Heart right ventricle (tissue), 16 donors: Measurements from ENCODE around the gene SETD3. TPM values are rescaled to one million over a fixed set of nuclear protein-coding genes. Genes with fewer than 3 reads are reported as not detected.

Source experiments
- ATAC-seq, 8 donors: fragments of 200-7000 bp; cut with Tn5 transposase; one replicate each; pipeline ENCODE4 v1.9.1; 2020; ENCODE audit warnings: mild to moderate bottlenecking in 8 of 8, moderate library complexity in 8 of 8, moderate number of reproducible peaks in 1 of 8
- DNase-seq, 2 donors: peaks; one replicate each; pipeline ENCODE4 v3.0.0-alpha.2; 2020
- H3K27ac ChIP-seq, 10 donors: fragments of 200-600 bp; sonication (generic) in 2 of 10; one replicate each; pipeline versions ENCODE4 v1.5.0 to v1.8.0; 2020 to 2022; ENCODE audit warnings: mild to moderate bottlenecking in 3 of 10
- H3K27me3 ChIP-seq, 7 donors: fragments of 200-600 bp; one replicate each; pipeline ENCODE4 v1.8.0; 2021 to 2022; ENCODE audit warnings: mild to moderate bottlenecking in 2 of 7
- H3K36me3 ChIP-seq, 9 donors: fragments of 200-600 bp; sonication (generic) in 1 of 9; one replicate each; pipeline versions ENCODE4 v1.5.0 to v1.8.0; 2020 to 2022; ENCODE audit warnings: mild to moderate bottlenecking in 2 of 9
- H3K4me1 ChIP-seq, 9 donors: fragments of 200-600 bp; sonication (generic) in 1 of 9; one replicate each; pipeline versions ENCODE4 v1.5.0 to v1.8.0; 2020 to 2022; ENCODE audit warnings: mild to moderate bottlenecking in 4 of 9
- H3K4me3 ChIP-seq, 10 donors: fragments of 200-600 bp; sonication (generic) in 2 of 10; one replicate each; pipeline versions ENCODE4 v1.5.0 to v1.8.0; 2020 to 2022; ENCODE audit warnings: mild to moderate bottlenecking in 7 of 10, moderate library complexity in 2 of 10
- H3K9me3 ChIP-seq, 11 donors: fragments of 200-600 bp in 10 of 11; sonication (generic) in 2 of 11; one replicate each; pipeline versions ENCODE4 v1.5.0 to v1.8.0; 2013 to 2022; ENCODE audit warnings: mild to moderate bottlenecking in 2 of 11, control low read depth in 1 of 11, moderate library complexity in 1 of 11
- WGBS, 2 donors: extraction: QIAGEN DNeasy Blood & Tissue Kit; methylation state at CpG; one replicate each; pipeline ENCODE4 v1.1.7; 2013; ENCODE audit warnings: inconsistent platforms in 1 of 2; 5-methylcytosine and 5-hydroxymethylcytosine counted together
- intact Hi-C, 10 donors: fragments of 100-400 bp; cut with DNase I; formaldehyde crosslinking; loops; one replicate each; pipeline versions ENCODE4 v1.11.1 to v1.14.2; 2022
- polyA plus RNA-seq, 2 donors: library from polyadenylated mRNA; stranded (reverse); fragments of 200-250 nt; gene quantifications; one replicate each; pipeline ENCODE4 v1.2.3, GENCODE V29; 2013
- total RNA-seq, 10 donors: library from RNA; stranded (reverse); fragmentation: NEBNext Ultra II Directional in 3 of 10; extraction: Animal tissue kit (Norgen Biotek cat#: 25700) in 3 of 10; gene quantifications; one replicate each; pipeline versions ENCODE4 v1.2.1 to v1.2.4, GENCODE V29; 2021 to 2023
- TF ChIP-seq, protein P1 (sequence below), 9 donors: fragments of 200-600 bp; sonication (generic) in 2 of 9; IDR thresholded peaks; one replicate each; pipeline versions ENCODE4 v1.5.0 to v1.8.0; 2021 to 2022; ENCODE audit warnings: antibody characterized with exemption in 9 of 9, mild to moderate bottlenecking in 5 of 9, moderate library complexity in 1 of 9
- donor health status: Arrhythmogenic right ventricular cardiomyopathy.
- donor health status: ischemic (EF 13 %, LVEDD 7.1; RV severe dilation, severe dysfunction).
- donor health status: healthy with polysubstance abuse.
- donor health status: DM: no; HTN: yes; CAD: no.
- donor health status: DM: no; HTN: no; CAD: no.
- donor health status: ischemic (EF 25% LVEDD 6.9; RV normal size, moderate dysfunction).
- donor health status: ischemic (EF 25% LVEDD 5.7; RV mildly dilated, moderate dysfunction).
- donor health status: healthy.
- donor health status: DM: yes; HTN: yes; CAD: no.
- donor health status: Ischemic cardiomyopathy.
- donor health status: ischemic (EF 35%, LVEDD 5.7; RV mildly dilated, moderate dysfunction).
- donor health status: nonischemic (EF 11% LVEDD 7.7; RV severe dilation, severe dysfunction).
- donor health status: DM: yes; HTN: yes; CAD: no.
- donor health status: PGD.
- donor health status: ischemic (EF 29% LVEDD 5.4; RV normal size, mild dysfunction).
- donor health status: nonischemic (EF 23%, LVEDD 6.1; RV moderate dilation, normal function).

SETD3 gene
- total and polyA plus RNA-seq, 12 donors: 35.0 to 129 (median 106) TPM

DNA sequence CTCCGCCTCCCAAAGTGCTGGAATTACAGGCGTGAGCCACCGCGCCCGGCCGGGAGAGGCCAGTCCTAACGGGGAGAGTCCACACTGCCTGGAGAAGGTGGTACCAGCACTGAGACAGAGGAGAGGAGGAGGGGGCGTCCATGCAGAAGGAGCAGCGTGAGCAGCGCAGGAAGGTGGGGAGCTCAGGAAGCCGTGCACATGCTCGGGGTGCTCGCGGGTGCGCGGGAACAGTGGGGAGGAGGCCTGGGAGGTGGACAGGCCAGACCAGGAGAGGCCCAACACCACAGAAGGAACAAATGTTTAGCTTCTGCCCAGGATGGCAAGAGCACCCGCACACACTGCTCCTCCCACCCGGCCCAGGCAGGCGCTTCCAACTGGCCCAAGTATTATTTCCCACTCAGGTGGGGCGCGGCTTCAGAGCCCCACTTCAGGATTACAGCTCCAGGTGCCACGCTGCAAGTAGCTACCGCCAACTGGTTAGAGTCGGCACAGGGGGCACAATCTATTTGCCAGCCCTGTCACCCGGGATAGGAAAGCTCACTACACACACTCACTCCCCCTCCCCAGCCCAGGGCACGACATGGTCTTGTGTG is 127.9 kb downstream of the SETD3 start:
- Histone ChIP-seq H3K27me3 (peaks cover 0 to 11% (median 0%) of the 10 kb centered on the region in 7 donors), H3K4me1 (no peaks in the 10 kb centered on the region), H3K4me3 (no peak overlapping the region), H3K36me3 (no peaks in the 10 kb centered on the region), H3K9me3 (no peaks in the 10 kb centered on the region), H3K27ac (no peak overlapping the region)
- ATAC-seq: no peak
- intact Hi-C loops: no loop called here
- WGBS, 2 donors: 86 to 87% methylated on average over 26 of the region's 26 CpGs
- TF ChIP-seq, protein P1, sequence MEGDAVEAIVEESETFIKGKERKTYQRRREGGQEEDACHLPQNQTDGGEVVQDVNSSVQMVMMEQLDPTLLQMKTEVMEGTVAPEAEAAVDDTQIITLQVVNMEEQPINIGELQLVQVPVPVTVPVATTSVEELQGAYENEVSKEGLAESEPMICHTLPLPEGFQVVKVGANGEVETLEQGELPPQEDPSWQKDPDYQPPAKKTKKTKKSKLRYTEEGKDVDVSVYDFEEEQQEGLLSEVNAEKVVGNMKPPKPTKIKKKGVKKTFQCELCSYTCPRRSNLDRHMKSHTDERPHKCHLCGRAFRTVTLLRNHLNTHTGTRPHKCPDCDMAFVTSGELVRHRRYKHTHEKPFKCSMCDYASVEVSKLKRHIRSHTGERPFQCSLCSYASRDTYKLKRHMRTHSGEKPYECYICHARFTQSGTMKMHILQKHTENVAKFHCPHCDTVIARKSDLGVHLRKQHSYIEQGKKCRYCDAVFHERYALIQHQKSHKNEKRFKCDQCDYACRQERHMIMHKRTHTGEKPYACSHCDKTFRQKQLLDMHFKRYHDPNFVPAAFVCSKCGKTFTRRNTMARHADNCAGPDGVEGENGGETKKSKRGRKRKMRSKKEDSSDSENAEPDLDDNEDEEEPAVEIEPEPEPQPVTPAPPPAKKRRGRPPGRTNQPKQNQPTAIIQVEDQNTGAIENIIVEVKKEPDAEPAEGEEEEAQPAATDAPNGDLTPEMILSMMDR (IDR thresholded peaks at IDR 0.05): no peak
- DNase-seq: no peak

DNA sequence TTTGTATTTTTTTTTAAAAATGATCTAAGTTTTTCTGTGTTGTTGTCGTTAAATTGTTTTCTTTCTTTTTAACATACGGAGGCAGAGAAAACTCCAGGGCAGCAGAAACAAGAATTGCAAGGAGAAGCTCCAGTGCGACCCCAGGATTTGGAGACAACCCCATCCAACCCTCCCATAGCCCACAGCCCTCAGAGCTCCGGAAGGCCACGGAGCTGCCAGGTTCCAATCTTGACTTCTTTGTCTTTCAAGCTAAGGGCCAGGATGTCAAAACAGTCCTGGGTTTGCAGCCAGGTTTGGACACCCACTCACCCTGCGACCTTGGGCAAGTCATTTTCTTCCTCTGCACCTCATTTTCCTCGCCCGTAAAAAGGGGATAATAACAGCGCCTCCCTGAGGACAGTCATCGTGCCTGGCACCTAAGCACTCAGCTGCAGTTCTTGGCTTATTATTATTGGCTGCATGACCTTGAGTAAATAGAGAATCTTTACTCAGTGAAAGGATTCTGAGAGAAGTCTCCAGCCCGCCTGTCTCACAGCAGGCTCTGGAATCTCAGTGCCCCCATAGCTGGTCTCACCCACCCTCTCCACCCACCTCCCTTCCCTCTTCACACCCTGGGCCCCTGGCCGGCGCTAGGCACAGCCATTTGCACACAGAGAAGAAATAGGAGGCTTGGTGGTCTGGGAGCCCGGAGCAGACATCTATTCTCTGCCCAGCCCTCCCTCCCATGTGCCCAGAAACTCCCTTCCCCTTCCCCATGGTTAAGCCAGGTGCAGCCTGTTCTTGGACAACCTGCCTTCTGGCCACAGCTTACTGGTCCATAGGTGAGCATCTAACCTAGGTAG is 129.3 kb downstream of the SETD3 start:
- DNase-seq: no peak
- WGBS, 2 donors: 67 to 77% methylated on average over 14 of the region's 14 CpGs
- intact Hi-C loops: no loop called here

DNA sequence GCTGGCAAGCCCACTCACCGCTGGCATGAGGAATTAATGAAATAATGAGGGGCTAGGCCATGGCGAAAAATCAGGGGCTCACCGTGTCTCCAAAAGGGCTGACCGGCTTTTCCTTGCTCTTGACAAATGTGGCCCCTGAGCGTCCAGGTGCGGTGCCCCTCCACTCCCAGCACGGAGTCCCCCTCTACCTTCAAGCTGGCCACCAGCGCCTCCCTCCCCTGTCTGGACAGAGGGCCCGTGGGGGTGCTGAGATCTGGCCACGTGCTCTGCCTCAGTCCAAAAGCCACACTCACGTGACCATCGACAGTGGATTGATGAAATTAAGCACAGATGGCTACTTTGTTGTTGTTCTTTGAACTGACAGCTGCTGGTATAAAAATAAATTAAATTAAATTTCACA is 129.9 kb downstream of the SETD3 start:
- peaks cover 0 to 15% (median 0%) of the 10 kb centered on the region in 7 donors for H3K27me3 ChIP-seq
- TF ChIP-seq, protein P1 (IDR thresholded peaks at IDR 0.05): no peak
- no peaks in the 10 kb centered on the region for H3K4me1 ChIP-seq
- 80 to 87% methylated on average over 12 of the region's 12 CpGs for WGBS, 2 donors
- no peaks in the 10 kb centered on the region for H3K36me3 ChIP-seq
- ATAC-seq (no peak), DNase-seq (no peak)
- intact Hi-C loops: no loop called here
- no peaks in the 10 kb centered on the region for H3K9me3 ChIP-seq
- no peak overlapping the region for H3K27ac ChIP-seq
- no peak overlapping the region for H3K4me3 ChIP-seq

More for the DNA sequence above, 129.3 kb downstream of the SETD3 start:
- H3K4me1 ChIP-seq: no peaks in the 10 kb centered on the region
- ATAC-seq: no peak
- H3K36me3 ChIP-seq: no peaks in the 10 kb centered on the region
- peaks cover 0 to 11% (median 0%) of the 10 kb centered on the region in 7 donors for H3K27me3 ChIP-seq
- TF ChIP-seq, protein P1 (IDR thresholded peaks at IDR 0.05): no peak
- H3K4me3 ChIP-seq: no peak overlapping the region
- no peaks in the 10 kb centered on the region for H3K9me3 ChIP-seq
- no peak overlapping the region for H3K27ac ChIP-seq

DNA sequence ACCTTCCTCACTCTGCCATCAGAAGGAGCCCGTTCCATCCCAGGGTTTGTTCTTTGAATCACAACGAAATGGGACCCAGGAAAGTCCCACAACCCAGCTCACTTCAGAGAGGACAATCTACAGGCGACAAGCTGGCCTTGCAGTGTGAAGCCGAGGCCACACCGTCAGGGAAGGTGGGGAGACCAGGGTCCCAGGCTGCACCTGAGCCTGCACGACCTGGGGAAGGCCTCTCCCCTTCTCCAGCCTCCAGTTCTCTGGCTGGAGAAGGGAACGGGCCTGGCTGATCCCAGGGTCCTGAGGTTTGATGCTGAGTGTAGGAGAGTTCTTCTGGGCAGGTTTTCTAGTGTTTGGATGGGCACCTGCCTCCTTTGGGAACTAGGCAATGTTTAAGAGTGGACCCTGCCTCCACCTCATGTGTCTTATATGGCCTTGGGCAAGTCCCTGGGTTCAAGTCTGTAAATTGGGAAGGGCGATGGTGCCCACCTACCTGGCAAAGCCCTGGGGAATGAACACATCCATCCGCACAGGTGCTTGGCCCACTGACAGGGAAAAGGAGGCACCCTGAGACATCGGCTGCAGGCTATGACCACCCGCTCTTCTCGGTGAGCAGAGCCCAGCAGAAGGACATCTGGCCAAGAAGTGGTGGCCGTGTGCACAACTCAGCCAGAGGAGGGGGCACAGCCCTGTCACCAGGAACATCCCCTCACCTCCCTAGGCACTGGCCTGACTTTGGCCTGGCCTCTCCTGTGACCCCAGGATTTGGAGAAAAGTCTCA is 130.8 kb downstream of the SETD3 start:
- H3K36me3 ChIP-seq: no peaks in the 10 kb centered on the region
- peaks cover 0 to 15% (median 0%) of the 10 kb centered on the region in 7 donors for H3K27me3 ChIP-seq
- 86 to 88% methylated on average over 13 of the region's 13 CpGs for WGBS, 2 donors
- no peak for DNase-seq
- H3K9me3 ChIP-seq: no peaks in the 10 kb centered on the region
- intact Hi-C loops: no loop called here
- no peak overlapping the region for H3K27ac ChIP-seq
- ATAC-seq: no peak
- H3K4me1 ChIP-seq: no peaks in the 10 kb centered on the region
- H3K4me3 ChIP-seq: no peak overlapping the region
- TF ChIP-seq, protein P1 (IDR thresholded peaks at IDR 0.05): no peak
